ENCODE measurements around the gene SNX11.

GRCh38 chr17:48113201-48113676 is 5.7 kb downstream of the SNX11 start:
- TF ChIP-seq POLR2A (IDR thresholded peaks at IDR 0.05; ENCODE audit: extremely low read depth, insufficient read length) (peak; percentile 47), CTCF (IDR thresholded peaks at IDR 0.05; ENCODE audit: low read depth, low read length) (no peak)
